ENCODE results near the gene FNDC5. TPM values are rescaled to one million over a fixed set of nuclear protein-coding genes. Genes with fewer than 3 reads are reported as not detected.

Gene FNDC5
- total RNA-seq, 1 experiment from 2014 or later: 4.5 TPM

GRCh38 chr1:32872192-32872460, 1.4 kb upstream of the FNDC5 start:
- H3K9ac ChIP-seq (ENCODE audit: extremely low read depth, insufficient read length, low read length): no peak overlapping the region
- no peak overlapping the region for H3K23ac ChIP-seq (ENCODE audit: insufficient read length, low read depth, low read length)
- no peak overlapping the region for H4K91ac ChIP-seq (ENCODE audit: insufficient read length, low read depth, low read length)
- Mint-ChIP-seq H3K4me1 (peaks cover 43 to 53% of the 10 kb centered on the region in 2 experiments), H3K36me3 (ENCODE audit: insufficient read depth in 1 of 3, low read depth in 3 of 3) (peaks cover 0 to 8% (median 0%) of the 10 kb centered on the region in 3 experiments; a peak in 6 of 7 replicates), H3K4me3 (peak overlapping the region; percentile 66 to 82; a peak in 1 of 5 replicates), H3K27ac (no peak overlapping the region), H3K9me3 (no peaks in the 10 kb centered on the region), H3K27me3 (ENCODE audit: low read depth) (peaks cover 45% of the 10 kb centered on the region)
- H3K79me2 ChIP-seq (ENCODE audit: insufficient read depth, low read length): no peaks in the 10 kb centered on the region
- no peak for TF ChIP-seq CTCF (conservative IDR thresholded peaks at IDR 0.05)
- H3K23me2 ChIP-seq (ENCODE audit: insufficient read length, low read depth, low read length, poor library complexity, severe bottlenecking): peaks cover 4% of the 10 kb centered on the region
- H2AFZ ChIP-seq (ENCODE audit: low read length): no peak overlapping the region
- no peak overlapping the region for H2BK5ac ChIP-seq (ENCODE audit: insufficient read length, low read length)
- no peak for DNase-seq
- H3K4me2 ChIP-seq (ENCODE audit: insufficient read depth, insufficient read length, low read length): peak overlapping the region; percentile 11
- no peak overlapping the region for H3K27ac ChIP-seq (ENCODE audit: insufficient read length, low read depth, low read length)
- no peak overlapping the region for H3K18ac ChIP-seq (ENCODE audit: insufficient read length, low read depth, low read length)
- no peak overlapping the region for H2BK15ac ChIP-seq (ENCODE audit: low read depth, low read length)
- H2AK5ac ChIP-seq (ENCODE audit: insufficient read length, low read length): no peak overlapping the region
- peaks cover 21% of the 10 kb centered on the region; the same call in 1 of the 2 replicates for H3K27me3 ChIP-seq (ENCODE audit: insufficient read depth, low read length)
- no peak overlapping the region for H4K5ac ChIP-seq (ENCODE audit: insufficient read length, low read depth, low read length)
- no peak overlapping the region for H3K56ac ChIP-seq (ENCODE audit: insufficient read length, low read depth, low read length)
- H4K8ac ChIP-seq (replicated peaks; ENCODE audit: insufficient read length, low read depth, low read length): no peak overlapping the region
- H2BK12ac ChIP-seq (ENCODE audit: insufficient read length, low read depth, low read length): no peak overlapping the region
- H4K20me1 ChIP-seq (ENCODE audit: control insufficient read depth, insufficient read depth, insufficient read length): no peaks in the 10 kb centered on the region
- no peak overlapping the region for H2BK120ac ChIP-seq (ENCODE audit: low read depth, low read length, poor library complexity, severe bottlenecking)
- H3K14ac ChIP-seq (ENCODE audit: insufficient read depth, low read length): no peak overlapping the region
- WGBS (ENCODE audit: extremely low coverage, insufficient read length, low lambda C conversion rate): no CpG with 5 or more reads among the region's 7 CpGs
- H3T11ph ChIP-seq (ENCODE audit: low read length): no peak overlapping the region
- peaks cover 5% of the 10 kb centered on the region; the same call in 1 of the 2 replicates for H3K4me1 ChIP-seq (ENCODE audit: insufficient read depth, low read length)
- no peaks in the 10 kb centered on the region for H3K79me1 ChIP-seq (ENCODE audit: insufficient read depth, low read depth, low read length, poor library complexity, severe bottlenecking)
- H3K9me3 ChIP-seq (ENCODE audit: control insufficient read depth, low read depth, low read length): no peaks in the 10 kb centered on the region
- no peak overlapping the region for H3K4ac ChIP-seq (ENCODE audit: low read depth, low read length)
- H2BK20ac ChIP-seq (ENCODE audit: low read depth, low read length, poor library complexity, severe bottlenecking): no peak overlapping the region
